PC-3 (cell line): ENCODE data around the gene KIAA1217.

Experiments
- EZH2 ChIP-seq: fragments of 300-600 bp; sonication (generic); IDR thresholded peaks from one replicate; pipeline ENCODE4 v1.6.1; 2017; ENCODE audit warnings: antibody characterized with exemption, mild to moderate bottlenecking, low read length; ENCODE audit not compliant: unreplicated experiment
- EZH2phosphoT487 ChIP-seq: fragments of 300-600 bp; sonication (generic); IDR thresholded peaks from 2 replicates; pipeline ENCODE4 v1.6.1; 2018; ENCODE audit warnings: mild to moderate bottlenecking, antibody characterized with exemption, low read length, borderline replicate concordance
- TF ChIP-seq, protein P1 (sequence below): fragments of 300-600 bp; sonication (generic); conservative IDR thresholded peaks from 2 replicates; pipeline ENCODE4 v1.5.1; 2017; ENCODE audit warnings: antibody characterized with exemption, low read depth, mild to moderate bottlenecking, low read length

DNA sequence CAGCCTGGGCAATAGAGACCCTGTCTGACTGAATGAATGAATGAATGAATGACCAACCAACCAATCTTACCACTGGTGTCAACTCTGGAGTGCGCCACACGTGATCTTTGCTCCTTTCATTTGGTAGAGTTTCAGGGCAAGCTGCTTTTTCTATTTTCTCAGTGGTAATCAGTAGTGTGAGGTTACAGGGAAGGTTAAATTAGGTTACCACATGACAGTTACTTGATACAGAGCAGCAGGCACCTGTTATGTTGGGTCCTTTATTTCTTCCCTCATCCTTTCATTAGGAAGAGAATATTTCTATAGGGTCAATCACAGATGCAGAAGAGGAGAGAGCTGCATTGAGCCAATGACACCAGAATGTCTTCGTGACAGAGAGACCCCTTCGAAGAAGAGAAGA lies 167.8 kb downstream of the KIAA1217 start:
- TF ChIP-seq, protein P1, sequence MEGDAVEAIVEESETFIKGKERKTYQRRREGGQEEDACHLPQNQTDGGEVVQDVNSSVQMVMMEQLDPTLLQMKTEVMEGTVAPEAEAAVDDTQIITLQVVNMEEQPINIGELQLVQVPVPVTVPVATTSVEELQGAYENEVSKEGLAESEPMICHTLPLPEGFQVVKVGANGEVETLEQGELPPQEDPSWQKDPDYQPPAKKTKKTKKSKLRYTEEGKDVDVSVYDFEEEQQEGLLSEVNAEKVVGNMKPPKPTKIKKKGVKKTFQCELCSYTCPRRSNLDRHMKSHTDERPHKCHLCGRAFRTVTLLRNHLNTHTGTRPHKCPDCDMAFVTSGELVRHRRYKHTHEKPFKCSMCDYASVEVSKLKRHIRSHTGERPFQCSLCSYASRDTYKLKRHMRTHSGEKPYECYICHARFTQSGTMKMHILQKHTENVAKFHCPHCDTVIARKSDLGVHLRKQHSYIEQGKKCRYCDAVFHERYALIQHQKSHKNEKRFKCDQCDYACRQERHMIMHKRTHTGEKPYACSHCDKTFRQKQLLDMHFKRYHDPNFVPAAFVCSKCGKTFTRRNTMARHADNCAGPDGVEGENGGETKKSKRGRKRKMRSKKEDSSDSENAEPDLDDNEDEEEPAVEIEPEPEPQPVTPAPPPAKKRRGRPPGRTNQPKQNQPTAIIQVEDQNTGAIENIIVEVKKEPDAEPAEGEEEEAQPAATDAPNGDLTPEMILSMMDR, result no peak
- TF ChIP-seq EZH2, result no peak
- TF ChIP-seq EZH2phosphoT487, result no peak
